Spleen (tissue), 7 donors: ENCODE measurements around the gene ZXDC.

Experiments
- POLR2A ChIP-seq, 3 donors: fragments of 450-650 bp; IDR thresholded peaks; one replicate each; pipeline ENCODE4 v1.5.1; 2017; ENCODE audit warnings: antibody characterized with exemption in 3 of 3, mild to moderate bottlenecking in 1 of 3
- POLR2AphosphoS5 ChIP-seq, 3 donors: sonication (generic); formaldehyde crosslinking; IDR thresholded peaks; one replicate each; pipeline ENCODE4 v1.5.1; 2017; ENCODE audit warnings: antibody characterized with exemption in 3 of 3
- TF ChIP-seq, protein P1 (sequence below), 11 experiments: fragments of 200-600 bp in 7 of 11; fragments of 450-650 bp in 4 of 11; sonication (generic) in 4 of 11; IDR thresholded peaks in 8 of 11; conservative IDR thresholded peaks in 3 of 11; 1 replicate in 7 of 11; 2 replicates in 4 of 11; pipeline versions ENCODE4 v1.4.0 to v1.8.0; 2016 to 2021; ENCODE audit warnings: antibody characterized with exemption in 11 of 11, inconsistent platforms in 4 of 11, mild to moderate bottlenecking in 1 of 11
- donor health status: DM: no; HTN: no; CAD: no; lungs with moderate emphysema.
- donor health status: DM: no; HTN: no; CAD: no.
- donor health status: DM: no; HTN: no; CAD: no.

DNA sequence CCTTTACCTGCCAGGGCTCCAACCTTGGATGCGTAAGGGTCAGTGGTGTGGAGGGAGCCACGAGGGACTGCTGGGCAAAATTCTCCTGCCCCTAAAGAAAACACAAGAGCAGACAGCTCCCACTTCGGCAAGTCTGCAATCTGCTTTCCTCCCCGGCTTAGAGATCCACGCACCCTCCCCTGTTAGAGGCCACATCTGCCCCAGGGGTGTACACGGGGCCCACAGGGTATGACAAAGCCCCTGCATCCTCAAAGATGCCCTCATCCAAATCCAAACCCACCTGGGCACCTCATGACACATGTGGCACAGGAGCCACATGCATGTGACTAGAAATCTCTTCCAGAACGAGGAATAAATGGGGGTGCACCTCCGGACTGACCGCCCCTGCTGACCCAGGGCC is 25.5 kb downstream of the ZXDC start:
- TF ChIP-seq, protein P1, sequence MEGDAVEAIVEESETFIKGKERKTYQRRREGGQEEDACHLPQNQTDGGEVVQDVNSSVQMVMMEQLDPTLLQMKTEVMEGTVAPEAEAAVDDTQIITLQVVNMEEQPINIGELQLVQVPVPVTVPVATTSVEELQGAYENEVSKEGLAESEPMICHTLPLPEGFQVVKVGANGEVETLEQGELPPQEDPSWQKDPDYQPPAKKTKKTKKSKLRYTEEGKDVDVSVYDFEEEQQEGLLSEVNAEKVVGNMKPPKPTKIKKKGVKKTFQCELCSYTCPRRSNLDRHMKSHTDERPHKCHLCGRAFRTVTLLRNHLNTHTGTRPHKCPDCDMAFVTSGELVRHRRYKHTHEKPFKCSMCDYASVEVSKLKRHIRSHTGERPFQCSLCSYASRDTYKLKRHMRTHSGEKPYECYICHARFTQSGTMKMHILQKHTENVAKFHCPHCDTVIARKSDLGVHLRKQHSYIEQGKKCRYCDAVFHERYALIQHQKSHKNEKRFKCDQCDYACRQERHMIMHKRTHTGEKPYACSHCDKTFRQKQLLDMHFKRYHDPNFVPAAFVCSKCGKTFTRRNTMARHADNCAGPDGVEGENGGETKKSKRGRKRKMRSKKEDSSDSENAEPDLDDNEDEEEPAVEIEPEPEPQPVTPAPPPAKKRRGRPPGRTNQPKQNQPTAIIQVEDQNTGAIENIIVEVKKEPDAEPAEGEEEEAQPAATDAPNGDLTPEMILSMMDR (IDR thresholded peaks at IDR 0.05 in 8 of 11, conservative IDR thresholded peaks at IDR 0.05 in 3 of 11): no peak
- TF ChIP-seq POLR2A (IDR thresholded peaks at IDR 0.05): no peak
- no peak for TF ChIP-seq POLR2AphosphoS5 (IDR thresholded peaks at IDR 0.05)
